Esophagus muscularis mucosa (tissue), 4 donors: ENCODE data around the gene ZBTB46.

Source experiments
- EP300 ChIP-seq: sonication (generic); formaldehyde crosslinking; IDR thresholded peaks from one replicate; pipeline ENCODE4 v1.6.1; 2017; ENCODE audit warnings: antibody characterized with exemption
- POLR2A ChIP-seq: fragments of 450-650 bp; IDR thresholded peaks from one replicate; pipeline ENCODE4 v1.6.1; 2017; ENCODE audit warnings: antibody characterized with exemption, moderate library complexity, mild to moderate bottlenecking, low read depth
- TF ChIP-seq, protein P1 (sequence below), 3 experiments: fragments of 200-600 bp in 2 of 3; fragments of 450-650 bp in 1 of 3; sonication (generic) in 2 of 3; IDR thresholded peaks; one replicate each; pipeline ENCODE4 v1.5.1; 2017 to 2019; ENCODE audit warnings: antibody characterized with exemption in 3 of 3, mild to moderate bottlenecking in 2 of 3, moderate library complexity in 1 of 3

DNA sequence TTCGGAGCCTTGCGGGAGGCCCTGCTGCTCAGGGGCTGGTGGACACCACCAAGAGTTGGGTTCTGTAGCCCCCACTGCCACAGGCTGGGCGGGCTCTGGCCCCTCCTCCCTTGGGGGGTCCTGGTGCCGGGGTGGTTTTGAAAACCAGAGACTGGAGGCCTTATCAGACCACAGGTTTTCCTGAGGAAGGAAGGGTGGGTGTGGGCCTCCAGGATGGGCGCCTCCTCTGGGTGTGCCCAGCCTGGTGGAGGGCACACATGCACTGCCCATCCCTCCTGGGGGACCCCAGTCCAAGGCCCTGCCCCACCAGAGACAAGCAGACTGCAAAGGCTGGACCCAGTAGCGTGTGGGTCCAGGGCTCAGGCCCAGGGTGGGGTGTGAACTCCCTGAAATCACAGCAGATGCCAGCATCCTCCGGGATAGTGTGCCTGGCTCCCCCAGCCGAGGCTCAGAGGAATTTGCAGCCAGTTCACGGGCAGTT, 13.5 kb upstream of the ZBTB46 start:
- TF ChIP-seq, protein P1, sequence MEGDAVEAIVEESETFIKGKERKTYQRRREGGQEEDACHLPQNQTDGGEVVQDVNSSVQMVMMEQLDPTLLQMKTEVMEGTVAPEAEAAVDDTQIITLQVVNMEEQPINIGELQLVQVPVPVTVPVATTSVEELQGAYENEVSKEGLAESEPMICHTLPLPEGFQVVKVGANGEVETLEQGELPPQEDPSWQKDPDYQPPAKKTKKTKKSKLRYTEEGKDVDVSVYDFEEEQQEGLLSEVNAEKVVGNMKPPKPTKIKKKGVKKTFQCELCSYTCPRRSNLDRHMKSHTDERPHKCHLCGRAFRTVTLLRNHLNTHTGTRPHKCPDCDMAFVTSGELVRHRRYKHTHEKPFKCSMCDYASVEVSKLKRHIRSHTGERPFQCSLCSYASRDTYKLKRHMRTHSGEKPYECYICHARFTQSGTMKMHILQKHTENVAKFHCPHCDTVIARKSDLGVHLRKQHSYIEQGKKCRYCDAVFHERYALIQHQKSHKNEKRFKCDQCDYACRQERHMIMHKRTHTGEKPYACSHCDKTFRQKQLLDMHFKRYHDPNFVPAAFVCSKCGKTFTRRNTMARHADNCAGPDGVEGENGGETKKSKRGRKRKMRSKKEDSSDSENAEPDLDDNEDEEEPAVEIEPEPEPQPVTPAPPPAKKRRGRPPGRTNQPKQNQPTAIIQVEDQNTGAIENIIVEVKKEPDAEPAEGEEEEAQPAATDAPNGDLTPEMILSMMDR (IDR thresholded peaks at IDR 0.05), result no peak
- no peak for TF ChIP-seq POLR2A
- no peak for TF ChIP-seq EP300
